Endothelial cell of umbilical vein (primary cell): ENCODE data around the gene ATXN7L1.

Experiments
- CTCF ChIP-seq, 2 donors: IDR thresholded peaks; 1 replicate in 1 of 2; 2 replicates in 1 of 2; pipeline ENCODE4 v1.5.1; 2011; ENCODE audit warnings: low read length in 2 of 2, mild to moderate bottlenecking in 2 of 2, moderate library complexity in 2 of 2, control low read depth in 1 of 2, inconsistent platforms in 1 of 2, low read depth in 1 of 2; ENCODE audit not compliant: insufficient read depth in 1 of 2; ENCODE audit errors: extremely low read depth in 1 of 2
- POLR2A ChIP-seq: IDR thresholded peaks from 2 replicates; pipeline ENCODE4 v1.6.1; 2012; ENCODE audit warnings: low read depth, mild to moderate bottlenecking, control low read depth, low read length

- TF ChIP-seq CTCF (IDR thresholded peaks at IDR 0.05; ENCODE audit: extremely low read depth in 1 of 2, insufficient read depth in 1 of 2, low read depth in 1 of 2, low read length in 2 of 2) (no peak), POLR2A (no peak)
Measured at GRCh38 chr7:105680505-105681187, 195.8 kb downstream of the ATXN7L1 start.
